Measurements from ENCODE around the gene HDAC4.

HDAC4 gene

GRCh38 chr2:239436669-239437335 is 36.0 kb upstream of the HDAC4 start:
- TF ChIP-seq CTCF (conservative IDR thresholded peaks at IDR 0.05; ENCODE audit: low read length), result no peak
- no peak for DNase-seq (ENCODE audit: low read depth)
- H3K4me3 ChIP-seq (ENCODE audit: low read length), result no peak overlapping the region

- H3K4me3 ChIP-seq (ENCODE audit: low read length), result no peak overlapping the region
- DNase-seq (ENCODE audit: low read depth), result no peak
- TF ChIP-seq CTCF (conservative IDR thresholded peaks at IDR 0.05; ENCODE audit: low read length), result no peak
Observed at GRCh38 chr2:239436076-239436475, 35.3 kb upstream of the HDAC4 start.

- no peak for TF ChIP-seq CTCF (conservative IDR thresholded peaks at IDR 0.05; ENCODE audit: low read length)
- no peak overlapping the region for H3K4me3 ChIP-seq (ENCODE audit: low read length)
- DNase-seq (ENCODE audit: low read depth), result peak; percentile 21
Observed at GRCh38 chr2:239433777-239434403, 33.1 kb upstream of the HDAC4 start.

GRCh38 chr2:239432174-239432573 is 31.4 kb upstream of the HDAC4 start:
- no peak for DNase-seq (ENCODE audit: low read depth)
- TF ChIP-seq CTCF (conservative IDR thresholded peaks at IDR 0.05; ENCODE audit: low read length), result no peak
- no peak overlapping the region for H3K4me3 ChIP-seq (ENCODE audit: low read length)

GRCh38 chr2:239431536-239431935 is 30.7 kb upstream of the HDAC4 start:
- no peak overlapping the region for H3K4me3 ChIP-seq (ENCODE audit: low read length)
- no peak for TF ChIP-seq CTCF (conservative IDR thresholded peaks at IDR 0.05; ENCODE audit: low read length)
- no peak for DNase-seq (ENCODE audit: low read depth)

- no peak for TF ChIP-seq CTCF (conservative IDR thresholded peaks at IDR 0.05; ENCODE audit: low read length)
- DNase-seq (ENCODE audit: low read depth), result no peak
- no peak overlapping the region for H3K4me3 ChIP-seq (ENCODE audit: low read length)
Observed at GRCh38 chr2:239429473-239430350, 28.9 kb upstream of the HDAC4 start.
